ENCODE data around the gene AKT3.

GRCh38 chr1:243748706-243749283, 101.2 kb downstream of the AKT3 start:
- TF ChIP-seq POLR2A (IDR thresholded peaks at IDR 0.05; ENCODE audit: low read depth, low read length) (no peak), POLR2AphosphoS5 (IDR thresholded peaks at IDR 0.05; ENCODE audit: low read depth, low read length) (no peak), TAF1 (IDR thresholded peaks at IDR 0.05; ENCODE audit: low read depth, low read length) (no peak), SPI1 (IDR thresholded peaks at IDR 0.05; ENCODE audit: low read depth, low read length) (no peak)

Measured in GM12891 (cell line).